HG03469 (cell line): ENCODE results near the gene PPP6R2.
"Not testable (repeated sequence)": the region's sequence is repeated elsewhere in the genome, so short reads cannot be mapped to it uniquely, and the experiment has no call there.

Experiments
- ATAC-seq: cut with Tn5 transposase; IDR thresholded peaks from one replicate; pipeline ENCODE4 v1.9.1; 2021; ENCODE audit warnings: mild to moderate bottlenecking, moderate library complexity, moderate number of reproducible peaks; ENCODE audit not compliant: unreplicated experiment

The PPP6R2 gene

DNA sequence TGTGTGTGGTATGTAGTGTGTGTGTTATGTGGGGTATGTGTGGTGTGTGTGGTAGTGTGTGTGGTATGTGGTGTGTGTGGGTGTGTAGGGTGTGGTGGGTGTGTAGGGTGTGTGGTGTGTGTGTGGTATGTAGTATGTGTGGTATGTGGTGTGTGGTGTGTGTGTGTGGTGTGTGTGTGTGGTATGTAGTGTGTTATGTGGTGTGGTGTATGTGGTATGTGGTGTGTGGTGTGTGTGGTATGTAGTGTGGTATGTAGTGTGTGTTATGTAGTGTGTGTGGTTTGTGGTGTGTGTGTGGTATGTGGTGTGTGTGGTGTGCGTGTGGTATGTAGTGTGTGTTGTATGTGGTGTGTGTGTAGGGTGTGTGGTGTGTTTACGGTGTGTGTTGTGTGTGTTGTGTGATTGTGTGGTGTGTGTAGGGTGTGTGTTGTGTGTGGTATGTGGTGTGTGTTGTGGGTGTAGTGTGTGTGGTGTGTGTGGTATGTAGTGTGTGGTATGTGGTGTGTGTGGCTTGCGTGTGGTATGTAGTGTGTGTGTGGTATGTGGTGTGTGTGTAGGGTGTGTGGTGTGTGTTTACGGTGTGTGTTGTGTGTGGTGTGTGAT lies 4.2 kb upstream of the PPP6R2 start:
- ATAC-seq, result no peak

DNA sequence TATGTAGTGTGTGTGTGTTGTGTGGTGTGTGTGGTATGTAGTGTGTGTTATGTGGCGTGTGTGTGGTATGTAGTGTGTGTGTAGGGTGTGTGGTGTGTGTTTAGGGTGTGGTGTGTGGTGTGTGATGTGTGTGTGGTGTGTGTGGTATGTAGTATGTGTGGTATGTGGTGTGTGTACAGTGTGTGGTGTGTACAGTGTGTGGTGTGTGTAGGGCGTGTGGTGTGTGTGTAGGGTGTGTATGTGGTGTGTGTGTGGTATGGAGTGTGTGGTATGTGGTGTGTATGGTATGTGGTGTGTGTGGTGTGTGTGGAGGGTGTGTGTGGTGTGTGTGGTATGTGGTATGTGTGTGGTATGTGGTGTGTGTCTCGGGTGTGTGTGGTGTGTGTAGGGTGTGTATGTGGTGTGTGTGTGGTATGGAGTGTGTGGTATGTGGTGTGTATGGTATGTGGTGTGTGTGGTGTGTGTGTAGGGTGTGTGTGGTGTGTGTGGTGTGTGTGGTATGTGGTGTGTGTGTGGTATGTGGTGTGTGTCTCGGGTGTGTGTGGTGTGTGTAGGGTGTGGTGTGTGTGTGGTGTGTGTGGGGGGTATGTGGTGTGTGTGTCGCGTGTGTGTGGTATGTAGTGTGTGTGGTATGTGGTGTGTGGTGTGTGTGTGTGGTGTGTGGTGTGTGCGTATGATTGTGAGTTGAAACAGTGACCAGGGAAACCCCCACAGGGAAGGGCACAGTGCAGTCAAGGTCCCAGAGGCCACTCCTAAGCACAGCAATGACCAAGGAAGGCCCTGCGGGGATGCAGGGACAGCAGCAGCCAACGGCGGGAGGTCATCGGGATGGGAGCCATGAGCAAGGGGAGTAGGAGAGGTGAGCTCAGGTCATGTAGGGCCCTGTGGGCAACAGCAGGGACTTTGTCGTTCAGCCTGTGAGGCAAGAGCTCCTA lies 2.9 kb upstream of the PPP6R2 start:
- ATAC-seq, result no peak

DNA sequence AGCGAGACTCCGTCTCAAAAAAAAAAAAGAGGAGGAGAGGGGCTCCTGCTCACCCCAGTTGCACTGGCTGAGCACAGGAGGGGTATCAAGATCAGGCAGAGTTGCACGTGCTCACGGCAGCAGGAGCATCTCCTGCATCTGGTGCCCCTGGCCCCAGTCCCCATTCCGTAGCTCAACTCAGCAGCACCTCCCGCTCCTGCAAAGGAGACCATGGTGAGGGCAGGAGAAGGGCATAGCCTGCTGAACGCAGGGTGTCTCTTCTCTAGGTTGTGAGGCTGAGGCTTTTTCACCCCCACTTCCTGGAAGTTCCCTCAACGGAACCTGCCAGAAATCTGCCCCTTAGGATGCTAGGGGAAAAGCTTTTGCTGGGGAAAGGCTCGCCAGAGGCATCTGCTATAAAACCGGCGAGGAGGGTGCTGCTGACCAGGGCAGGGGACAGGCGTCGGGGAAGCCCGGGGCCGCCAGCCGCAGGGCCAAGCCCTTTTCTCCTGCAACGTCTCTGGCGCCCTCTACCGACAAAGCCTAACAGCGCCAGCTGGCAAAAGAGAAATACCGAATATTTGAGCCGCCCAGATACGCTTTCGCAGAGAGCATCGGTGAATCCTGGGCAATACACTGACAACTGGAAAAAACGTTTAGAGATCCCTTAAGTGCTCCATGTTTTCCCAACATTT lies 1.0 kb upstream of the PPP6R2 start:
- ATAC-seq, result no peak

DNA sequence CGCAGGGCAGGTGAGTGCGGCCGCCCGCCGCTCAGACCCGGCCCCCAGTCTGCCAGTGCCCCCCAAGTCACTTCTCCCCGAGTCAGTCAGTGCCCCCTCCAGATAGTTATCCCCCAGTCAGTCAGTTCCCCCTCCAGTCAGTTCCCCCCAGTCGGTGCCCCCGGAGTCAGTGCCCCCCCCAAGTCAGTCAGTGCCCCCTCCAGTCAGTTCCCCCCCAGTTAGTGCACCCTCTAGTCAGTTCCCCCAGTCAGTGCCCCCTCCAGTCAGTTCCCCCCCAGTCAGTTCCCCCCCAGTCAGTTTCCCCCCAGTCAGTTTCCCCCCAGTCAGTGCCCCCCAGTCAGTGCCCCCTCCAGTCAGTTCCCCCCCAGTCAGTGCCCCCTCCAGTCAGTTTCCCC lies 411 bp downstream of the PPP6R2 start:
- ATAC-seq, result no peak

DNA sequence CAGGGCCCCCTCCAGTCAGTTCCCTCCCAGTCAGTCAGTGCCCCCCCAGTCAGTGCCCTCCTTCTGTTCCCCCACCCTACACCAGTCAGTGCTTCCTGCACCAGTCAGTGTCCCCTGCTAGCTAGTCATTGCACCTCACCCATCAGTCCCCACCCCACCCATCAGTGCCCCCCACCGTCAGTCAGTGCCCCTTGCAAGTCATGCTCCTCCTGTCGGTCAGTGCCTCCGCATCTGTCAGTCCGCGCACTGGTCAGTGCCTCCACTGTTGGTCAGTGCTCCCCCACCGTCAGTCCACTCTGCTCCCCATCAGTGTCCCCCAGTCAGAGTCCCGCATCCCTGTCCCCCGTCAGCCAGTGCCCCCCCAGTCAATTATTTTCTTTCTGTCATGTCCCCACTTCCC lies 3.3 kb downstream of the PPP6R2 start:
- no peak for ATAC-seq

DNA sequence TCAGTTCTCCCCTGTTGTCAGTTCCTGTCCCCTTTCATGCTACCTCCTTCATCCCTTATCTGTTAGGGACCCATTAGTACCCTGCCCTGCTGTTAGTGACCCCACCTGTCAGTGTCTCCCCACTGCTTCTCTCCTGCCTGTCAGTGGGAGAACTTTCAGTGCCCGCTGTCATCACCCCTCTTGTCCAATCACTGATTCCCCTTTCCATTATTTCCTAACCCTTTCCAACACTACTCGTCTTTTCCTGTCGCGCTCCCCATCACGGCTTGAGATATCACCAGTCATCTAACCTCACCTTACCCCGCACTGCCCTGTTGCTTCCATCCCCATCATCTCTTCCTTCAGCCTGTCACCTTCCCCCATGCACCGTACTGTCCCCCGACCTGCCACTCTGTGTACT lies 4.0 kb downstream of the PPP6R2 start:
- ATAC-seq, result no peak

DNA sequence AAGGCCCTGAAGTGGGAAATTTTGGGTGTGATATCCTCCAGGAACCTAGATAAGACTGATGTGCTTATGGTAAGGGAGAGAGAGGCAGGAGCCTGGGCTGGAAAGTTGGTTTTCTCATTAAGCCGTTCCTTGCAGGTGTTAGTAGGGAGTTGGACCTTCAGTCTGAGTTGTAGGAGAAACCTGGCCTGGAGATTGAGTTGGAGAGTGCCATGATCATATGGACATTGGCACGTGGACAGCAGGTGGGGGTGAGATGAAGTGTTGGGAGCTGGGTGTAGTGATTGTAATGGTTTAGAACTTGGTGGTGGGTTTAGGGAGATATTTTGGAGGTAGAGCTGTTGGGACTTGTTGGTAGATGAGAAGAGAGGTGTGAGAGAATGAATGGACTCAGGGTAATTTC lies 4.9 kb downstream of the PPP6R2 start:
- ATAC-seq, result no peak

DNA sequence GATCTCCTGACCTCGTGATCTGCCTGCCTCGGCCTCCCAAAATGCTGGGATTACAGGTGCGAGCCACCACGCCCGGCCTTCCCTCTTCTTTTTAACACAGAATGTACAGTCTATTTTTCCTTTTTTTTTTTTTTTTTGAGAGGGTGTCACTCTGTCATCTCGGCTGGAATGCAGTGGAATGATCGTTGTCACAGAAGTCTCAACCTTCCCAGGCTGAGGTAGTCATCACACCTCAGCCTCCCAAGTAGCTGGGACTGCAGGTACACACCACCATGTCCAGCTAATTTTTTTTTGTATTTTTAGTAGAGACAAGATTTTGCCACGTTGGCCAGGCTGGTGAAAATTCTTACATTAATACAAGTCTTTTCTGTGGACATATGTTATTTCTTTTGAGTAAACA lies 13.1 kb downstream of the PPP6R2 start:
- ATAC-seq, result no peak

DNA sequence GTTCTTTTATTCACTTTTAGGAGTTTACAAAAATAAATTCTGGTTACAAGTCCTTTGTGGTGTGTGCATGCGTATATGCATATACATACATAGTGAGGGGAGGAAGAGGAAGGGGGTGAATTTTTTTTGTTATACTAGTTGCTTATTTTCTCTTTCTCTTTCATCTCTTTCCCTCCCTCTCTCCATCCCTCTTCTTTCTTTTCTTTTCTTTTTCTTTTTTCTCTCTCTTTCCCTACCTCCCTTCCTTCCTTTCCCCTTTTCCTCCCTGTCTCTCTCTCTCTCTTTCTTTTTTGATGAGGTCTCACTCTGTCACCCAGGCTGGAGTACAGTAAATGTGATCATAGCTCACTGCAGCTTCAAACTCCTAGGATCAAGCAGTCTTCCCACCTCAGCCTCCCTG lies 14.1 kb downstream of the PPP6R2 start:
- no peak for ATAC-seq

DNA sequence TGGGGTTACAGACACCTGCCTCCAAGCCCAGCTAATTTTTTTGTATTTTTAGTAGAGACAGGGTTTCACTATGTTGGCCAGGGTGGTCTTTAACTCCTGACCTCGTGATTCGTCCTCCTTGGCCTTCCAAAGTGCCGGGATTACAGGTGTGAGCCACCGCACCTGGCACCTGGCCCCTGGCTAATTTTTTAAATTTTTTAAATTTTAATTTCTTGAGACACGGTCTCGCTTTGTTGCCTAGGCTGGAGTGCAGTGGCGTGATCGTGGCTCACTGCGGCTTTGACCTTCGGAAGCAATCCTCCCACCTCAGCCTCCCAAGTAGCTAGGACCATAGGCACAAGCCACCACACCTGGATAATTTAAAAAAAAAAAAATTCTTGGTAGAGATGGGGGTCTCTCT lies 14.6 kb downstream of the PPP6R2 start:
- ATAC-seq, result no peak

DNA sequence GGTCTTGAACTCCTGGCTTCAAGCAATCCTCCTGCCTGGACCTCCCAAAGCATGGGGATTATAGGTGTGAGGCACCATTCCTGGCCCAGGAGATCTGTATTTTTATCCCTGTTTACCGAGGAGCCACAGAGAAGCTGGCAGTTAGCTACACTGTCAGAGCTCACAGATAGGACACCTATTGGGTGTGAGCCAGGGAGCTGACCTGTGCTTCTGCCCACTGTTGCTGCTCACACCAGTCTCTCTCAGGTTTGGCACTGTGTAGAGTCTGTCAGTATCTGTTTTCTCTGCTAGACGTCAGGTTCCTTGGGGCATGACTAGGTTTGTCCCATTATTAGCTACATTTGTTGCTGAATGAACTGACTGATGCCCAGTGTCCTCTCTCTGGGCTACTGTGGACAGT lies 17.5 kb downstream of the PPP6R2 start:
- no peak for ATAC-seq

DNA sequence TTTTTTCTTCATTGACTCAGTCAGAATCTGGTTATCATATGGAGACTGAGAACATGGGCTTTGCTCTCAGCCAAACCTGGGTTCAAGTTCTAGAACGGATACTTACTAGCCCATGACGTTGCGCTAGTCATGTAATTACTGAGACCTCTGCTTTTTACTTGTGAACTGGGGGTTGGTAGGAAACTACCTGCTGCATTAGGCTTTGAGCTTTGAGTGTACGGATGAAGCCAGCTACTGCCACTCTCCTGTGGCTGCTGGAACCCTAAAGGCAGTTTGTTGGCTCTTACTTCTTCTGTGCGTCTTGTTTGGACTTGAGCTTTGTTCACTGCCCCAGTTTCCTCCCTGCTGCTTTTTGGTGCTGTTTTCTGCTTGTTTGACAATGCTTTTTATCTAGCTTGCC lies 18.1 kb downstream of the PPP6R2 start:
- ATAC-seq, result no peak

DNA sequence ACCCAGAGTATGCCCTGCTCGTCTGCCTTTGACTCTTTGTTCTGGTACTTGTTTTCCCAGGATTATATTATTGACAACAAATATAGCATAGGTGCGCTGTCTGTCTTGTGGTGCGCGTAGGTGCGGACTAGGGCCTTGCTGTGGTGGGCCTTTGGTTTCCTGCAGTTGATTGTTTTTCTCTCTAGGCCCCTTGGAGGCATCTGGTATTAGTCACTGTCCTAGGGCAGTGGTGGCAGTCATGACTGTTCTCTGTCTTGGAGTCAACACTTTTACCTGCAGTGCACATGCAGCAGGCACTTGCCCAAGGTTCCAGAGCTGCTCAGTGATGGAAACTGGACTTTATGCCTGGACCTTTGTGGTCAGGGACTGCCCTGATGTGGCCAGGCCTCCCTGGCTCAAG lies 18.6 kb downstream of the PPP6R2 start:
- ATAC-seq, result no peak

DNA sequence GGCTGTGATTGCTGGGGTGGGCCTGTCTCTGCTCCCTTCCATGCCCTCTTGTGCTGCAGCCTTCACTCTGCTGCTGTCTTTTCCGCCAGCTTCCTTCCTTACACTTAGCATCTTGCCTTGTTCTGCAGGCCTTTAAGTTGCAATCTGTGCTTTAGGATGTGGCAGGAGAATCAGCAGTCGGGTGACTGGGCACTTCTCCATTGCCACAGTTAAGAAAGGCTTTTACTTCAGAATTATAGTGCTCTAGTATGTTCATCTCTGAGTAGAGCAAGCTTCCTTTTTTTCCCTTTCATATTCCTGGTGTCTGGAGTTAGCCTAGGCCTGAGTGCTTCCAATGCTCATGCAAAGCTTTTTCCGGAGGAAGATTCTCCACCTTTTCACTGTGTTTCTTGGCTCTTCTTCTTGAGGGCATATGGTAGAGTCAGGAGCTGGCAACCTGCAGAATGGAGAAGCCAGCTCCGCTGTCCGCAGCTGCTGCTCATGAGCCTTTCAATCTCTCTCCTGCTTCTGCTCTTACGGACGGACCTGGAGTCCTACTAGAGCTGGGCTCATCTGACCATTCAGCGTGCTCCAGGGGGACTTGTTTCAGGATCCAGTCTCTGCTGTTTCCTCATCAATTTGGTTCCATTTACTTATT lies 20.2 kb downstream of the PPP6R2 start:
- no peak for ATAC-seq

DNA sequence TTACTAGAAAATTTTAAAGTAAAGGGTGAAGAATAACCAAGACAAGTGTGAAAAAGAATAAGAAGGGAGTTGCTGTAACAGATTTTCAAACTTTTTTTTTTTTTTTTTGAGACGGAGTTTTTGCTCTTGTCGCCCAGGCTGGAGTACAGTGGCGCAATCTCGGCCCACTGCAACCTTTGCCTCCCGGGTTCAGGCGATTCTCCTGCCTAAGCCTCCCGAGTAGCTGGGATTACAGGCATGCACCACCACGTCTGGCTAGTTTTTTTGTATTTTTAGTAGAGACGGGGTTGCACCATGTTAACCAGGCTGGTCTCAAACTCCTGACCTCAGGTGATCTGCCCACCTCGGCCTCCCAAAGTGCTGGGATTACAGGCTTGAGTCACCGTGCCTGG lies 20.7 kb downstream of the PPP6R2 start:
- ATAC-seq, result not testable (repeated sequence)

DNA sequence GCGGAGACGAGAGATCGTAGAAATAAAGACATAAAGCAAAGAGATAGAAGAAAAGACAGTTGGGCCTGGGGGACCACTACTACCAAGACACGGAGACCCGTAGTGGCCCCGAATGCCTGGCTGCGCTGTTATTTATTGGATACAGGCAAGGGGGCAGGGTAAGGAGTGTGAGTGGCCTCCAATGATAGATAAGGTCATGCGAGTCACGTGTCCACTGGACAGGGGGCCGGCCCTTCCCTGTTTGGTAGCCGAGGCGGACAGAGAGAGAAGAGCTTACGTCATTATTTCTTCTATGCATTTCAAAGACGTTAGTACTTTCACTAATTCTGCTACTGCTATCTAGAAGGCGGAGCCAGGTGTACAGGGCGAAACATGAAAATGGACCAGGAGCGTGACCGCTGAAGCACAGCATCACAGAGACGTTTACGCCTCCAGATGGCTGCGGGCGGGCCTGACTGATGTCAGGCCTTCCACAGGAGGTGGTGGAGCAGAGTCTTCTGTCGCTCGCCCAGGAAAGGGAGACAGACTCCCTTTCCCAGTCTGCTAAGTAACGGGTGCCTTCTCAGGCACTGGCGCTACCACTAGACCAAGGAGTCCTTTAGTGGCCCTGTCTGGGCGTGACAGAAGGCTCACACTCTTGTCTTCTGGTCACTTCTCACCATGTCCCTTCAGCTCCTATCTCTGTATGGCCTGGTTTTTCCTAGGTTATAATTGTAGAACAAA lies 24.8 kb downstream of the PPP6R2 start:
- ATAC-seq, result no peak

DNA sequence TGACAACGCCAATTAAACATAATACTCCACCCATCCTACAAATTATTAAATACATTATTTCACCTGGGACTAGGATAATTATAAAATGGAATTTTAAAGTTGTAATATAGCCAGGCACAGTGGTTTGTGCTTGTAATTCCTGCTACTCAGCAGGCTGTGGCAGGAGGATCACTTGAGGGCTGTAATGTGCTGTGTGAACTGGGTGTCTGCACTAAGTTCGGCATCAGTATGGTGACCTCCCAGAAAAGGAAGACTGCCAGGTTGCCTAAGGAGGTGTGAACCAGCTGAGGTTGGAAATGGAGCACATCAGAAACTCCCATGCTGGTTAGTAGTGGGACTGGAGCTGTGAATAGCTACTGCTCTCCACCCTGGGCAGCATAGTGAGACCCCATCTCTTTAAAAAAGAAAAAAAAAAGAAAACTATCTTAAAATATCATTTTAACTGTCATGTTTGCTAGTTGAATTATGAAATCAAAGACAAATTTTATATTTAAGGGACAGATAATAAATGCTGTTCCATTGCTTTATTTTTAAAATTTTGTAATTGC lies 28.0 kb downstream of the PPP6R2 start:
- no peak for ATAC-seq

DNA sequence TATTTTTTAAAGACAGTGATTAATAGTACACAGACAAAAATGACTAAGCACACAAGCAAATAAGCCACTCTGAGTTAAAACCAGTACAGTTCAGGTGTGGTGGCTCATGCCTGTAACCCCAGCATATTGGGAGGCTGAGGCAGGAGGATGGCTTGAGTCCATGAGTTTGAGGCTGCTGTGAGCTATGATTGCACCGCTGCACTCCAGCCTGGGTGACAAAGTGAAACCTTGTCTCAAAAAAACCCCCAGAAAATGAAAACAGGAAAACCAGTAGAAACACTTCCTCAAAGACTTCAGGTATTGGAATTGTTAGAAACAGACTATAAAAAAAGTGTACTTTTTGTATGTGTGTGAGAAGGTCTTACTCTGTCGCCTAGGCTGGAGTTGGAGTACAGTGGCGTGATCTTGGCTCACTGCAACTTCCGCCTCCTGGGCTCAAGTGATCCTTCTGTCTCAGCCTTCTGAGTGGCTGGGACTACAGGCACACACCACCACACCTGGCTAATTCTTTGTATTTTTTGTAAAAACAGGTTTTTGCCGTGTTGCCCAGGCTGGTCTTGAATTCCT lies 33.0 kb downstream of the PPP6R2 start:
- no peak for ATAC-seq

DNA sequence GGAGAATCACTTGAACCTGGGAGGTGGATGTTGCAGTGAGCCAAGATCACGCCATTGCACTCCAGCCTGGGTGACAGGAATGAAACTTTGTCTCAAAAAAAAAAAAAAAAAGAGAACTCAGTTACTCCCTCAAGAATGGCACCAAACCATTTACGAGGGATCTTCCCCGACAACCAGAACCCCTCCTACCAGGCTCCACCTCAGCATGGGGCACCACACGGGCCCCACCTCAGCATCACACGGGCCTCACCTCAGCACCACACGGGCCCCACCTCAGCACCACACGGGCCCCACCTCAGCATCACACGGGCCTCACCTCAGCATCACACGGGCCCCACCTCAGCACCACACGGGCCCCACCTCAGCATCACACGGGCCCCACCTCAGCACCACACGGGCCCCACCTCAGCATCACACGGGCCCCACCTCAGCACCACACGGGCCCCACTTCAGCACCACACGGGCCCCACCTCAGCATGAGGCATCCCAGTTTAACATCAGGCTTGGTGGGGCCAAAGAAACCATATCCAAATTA lies 38.0 kb downstream of the PPP6R2 start:
- ATAC-seq, result not testable (repeated sequence)
